ENCODE measurements around the gene LHFPL3.
"Not testable (repeated sequence)": the region's sequence is repeated elsewhere in the genome, so short reads cannot be mapped to it uniquely, and the experiment has no call there.

Gene LHFPL3

DNA sequence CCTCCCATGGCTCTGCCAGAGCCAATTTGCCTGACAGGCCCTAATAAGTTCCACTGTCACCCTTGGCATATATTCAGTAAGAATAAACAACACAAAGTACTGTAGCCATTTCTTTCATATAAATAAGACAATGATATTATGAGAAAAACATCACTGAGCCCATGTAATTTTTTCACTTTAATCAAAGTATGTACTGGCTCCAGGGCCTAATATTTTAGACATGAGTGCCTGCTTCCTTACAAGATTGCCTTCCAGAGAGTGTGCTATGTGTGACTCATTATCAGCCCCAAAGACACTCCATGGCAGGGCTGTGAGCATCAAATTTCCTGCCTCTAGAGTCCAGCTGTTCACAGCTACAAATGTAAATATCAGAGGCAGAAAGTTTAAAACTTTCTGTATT is 297.6 kb downstream of the LHFPL3 start:
- no peak for DNase-seq

DNA sequence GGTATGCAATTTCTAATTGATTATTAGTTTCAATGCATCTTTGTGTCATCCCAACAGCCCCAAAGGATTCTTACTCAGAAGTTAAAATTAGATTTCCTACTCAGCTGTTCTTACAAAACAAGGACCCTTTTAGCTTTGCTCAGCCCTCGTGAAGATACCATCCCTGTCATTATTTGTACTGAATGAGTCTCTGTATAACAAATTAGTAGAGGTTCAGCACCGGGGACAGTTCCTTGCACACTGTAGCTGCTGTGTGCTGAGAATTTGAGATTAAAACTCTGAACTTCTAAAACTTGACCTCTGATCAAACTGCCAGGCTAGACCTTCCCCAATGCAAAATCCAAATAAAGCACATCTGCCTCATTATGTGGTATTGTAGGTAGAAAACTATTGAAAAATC is 299.1 kb downstream of the LHFPL3 start:
- DNase-seq: peak; percentile 14

DNA sequence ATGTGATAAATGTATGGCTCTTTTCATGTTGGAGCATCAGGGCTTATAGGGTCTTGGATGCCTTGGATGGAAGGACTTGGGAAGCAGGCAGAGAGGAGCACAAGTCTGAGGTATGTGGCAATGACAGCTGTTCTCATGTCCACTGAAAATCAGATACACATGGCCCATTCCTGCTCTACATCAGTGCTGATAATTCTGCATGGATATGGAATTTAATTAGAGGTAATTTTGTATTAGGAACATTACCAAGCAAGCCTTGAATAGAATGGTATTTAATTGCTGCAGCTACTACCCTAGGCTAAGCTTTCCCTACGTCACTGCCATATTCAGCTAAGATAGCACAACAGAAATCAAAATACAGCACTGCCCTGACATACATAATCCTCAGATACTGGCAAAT is 299.6 kb downstream of the LHFPL3 start:
- DNase-seq: no peak

DNA sequence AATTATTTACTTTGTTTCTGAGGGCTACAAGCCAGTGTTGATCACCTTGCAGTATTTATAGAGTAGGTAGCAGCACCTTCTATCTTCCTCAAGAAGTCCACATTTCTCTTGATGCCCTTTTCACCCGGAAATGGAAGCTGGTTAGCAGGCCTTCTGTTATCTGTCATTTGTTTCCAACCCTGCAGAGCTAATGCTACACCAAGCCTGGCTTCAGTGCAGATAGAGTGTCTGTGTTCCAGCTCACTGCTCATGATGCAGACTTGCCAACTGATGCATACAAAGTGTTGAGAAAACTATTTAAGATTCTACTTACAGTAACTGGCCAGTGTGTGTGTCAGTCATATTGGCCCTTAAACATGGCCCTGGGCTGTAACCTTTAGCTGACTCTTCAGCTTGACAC is 301.0 kb downstream of the LHFPL3 start:
- DNase-seq: no peak

DNA sequence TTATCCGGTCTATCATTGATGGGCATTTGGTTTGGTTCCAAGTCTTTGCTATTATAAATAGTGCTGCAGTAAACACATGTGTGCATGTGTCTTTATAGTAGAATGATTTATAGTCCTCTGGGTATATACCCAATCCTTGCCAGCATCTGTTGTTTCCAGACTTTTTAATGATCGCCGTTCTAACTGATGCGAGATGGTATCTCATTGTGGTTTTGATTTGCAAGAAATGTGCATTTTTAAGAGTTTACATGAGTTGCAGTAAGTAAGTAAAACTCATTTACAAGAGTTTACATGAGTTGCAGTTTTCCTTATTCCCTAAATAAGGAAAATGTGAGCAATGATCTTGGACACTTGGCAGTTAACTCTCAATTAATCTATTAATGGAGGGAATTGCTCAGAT is 312.1 kb downstream of the LHFPL3 start:
- DNase-seq: no peak

DNA sequence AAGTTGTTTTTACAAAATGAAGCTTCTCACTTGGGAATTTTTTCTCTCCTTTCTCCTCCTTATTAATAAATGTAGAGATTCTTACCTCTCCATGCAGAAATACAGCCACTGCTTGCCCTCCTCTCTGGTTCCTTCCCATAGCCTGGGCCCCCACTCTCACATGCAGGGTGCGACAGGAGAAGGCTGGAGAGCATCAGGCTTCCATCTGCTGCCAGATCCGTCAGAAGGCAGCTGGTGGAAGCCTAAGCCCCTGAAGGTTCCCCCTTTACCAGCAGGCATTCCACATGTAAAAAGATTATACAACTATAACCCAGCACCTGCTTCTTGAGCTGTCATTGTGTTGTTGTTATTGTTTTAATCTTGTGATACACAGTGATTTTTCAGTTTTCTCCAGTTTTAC is 314.2 kb downstream of the LHFPL3 start:
- no peak for DNase-seq

DNA sequence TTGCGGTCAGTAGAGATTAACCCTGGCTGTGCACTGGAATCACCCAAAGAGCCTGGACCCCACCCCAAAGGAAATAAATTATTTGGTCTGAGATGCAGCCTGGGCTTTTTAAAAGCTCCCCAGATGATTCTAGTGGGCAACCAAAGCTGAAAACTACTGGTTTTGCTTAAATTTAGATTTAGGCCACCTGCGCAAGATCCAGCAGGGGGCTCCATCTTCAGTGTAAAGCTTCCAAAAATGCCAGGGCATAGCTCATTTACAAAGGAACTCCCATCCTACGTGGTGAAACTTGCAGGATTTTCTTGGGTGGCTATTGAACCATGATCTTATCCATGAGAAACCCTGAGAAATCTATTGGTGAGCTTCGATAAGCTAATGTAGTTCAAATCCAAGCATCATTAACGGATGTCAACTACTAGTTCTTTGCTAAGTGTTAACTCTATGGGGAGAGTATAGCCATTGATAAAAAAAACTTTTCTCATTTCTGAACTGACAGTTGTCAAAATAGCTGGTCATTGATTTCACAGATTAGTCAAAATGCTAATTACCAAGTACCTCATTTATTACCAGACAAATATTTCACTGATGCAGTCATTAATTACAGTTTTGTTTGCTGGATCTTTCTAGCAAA is 315.3 kb downstream of the LHFPL3 start:
- DNase-seq: no peak

DNA sequence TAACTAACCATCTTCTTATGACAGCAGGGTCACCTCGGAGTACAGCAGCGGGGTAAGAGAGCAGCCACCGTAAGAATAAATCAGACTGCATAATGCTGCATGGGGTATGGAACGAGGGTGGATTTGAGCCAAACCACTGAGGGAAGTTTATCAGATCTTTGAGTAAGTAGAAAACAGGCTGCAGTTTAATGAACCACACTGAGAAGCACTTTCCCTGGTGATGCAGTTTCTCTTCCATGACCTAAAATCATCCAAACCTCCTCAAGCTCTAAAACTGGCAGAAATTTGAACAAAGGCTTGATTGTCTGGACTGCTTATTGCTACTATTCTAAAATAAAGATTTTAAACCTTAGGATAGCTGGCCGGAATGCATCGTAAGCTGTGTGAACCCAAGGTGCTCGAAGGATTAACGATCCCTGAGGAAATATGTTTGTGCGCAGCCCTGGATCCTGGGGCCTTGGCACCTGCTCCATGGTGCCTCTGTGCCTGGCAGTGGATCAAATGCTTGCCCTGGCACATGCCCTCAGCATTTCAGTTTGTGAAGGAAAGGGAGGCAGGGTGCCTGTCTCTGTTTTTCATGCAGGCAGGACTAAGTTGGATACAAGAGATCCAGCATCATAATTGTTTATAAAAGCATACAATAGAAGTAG is 322.7 kb downstream of the LHFPL3 start:
- DNase-seq: no peak

DNA sequence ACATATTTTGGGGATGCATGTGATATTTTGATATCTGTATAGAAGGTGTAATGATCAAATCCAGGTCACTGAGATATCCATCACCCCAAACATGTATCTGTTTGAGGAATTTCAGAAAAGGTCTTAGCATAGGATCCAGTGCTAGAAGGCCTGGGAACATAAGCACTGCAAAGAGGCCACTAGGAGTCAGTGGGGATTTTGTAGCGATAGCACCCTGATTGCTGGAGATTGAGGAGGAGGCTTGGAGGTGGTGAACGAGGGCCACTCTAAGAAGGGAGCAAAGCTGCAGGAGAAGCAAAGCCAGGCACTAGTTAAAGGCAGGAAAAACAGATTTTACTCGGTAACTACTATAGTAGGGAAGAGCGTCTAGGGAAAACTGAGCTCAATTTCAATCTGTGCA is 324.0 kb downstream of the LHFPL3 start:
- DNase-seq: no peak

DNA sequence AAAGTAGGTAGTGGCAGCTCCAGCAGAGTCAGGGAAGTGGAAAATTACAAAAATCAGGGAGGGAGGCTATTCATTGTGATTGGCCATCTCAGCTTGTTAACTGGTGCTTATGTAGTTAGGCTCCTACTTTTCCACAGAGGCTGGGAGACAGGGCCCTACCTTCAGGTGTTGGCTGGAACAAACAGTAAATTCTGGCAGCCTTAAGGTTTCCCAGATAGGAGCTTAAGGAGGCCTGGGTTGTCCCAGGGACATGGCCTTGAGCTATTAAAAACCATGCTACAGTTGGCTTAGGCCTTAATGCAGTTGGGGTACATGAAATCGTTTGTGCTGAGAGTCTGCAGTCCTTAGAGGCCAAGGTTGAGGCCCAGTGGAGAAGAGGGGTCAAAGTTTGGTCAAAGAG is 324.5 kb downstream of the LHFPL3 start:
- DNase-seq: no peak

DNA sequence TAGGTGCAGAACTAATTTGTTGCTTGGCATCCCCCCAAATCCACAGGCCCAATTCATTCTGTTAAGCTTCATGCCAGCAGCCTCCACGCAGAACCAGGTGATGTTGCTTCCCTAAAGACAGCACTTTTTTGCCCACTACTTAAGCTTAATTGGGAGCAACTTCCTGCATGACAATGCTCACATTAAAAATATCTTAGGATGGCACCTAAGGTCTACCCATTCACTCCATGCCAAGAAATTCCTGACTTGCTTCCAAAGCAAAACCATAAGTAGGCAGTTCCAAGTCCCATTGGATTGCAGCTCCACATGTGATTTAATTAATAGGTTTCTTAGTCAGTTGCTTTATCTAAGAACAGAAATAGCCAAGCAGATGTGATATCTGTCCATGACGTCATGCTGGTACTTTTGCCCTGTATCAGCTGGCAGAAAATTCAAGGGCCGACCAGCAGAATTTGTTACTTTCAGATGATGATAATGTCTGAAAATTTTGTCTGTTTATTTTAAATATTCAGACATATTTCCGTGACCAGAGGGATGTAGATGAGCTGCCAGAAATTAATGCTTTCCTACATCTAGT is 325.5 kb downstream of the LHFPL3 start:
- DNase-seq: no peak

DNA sequence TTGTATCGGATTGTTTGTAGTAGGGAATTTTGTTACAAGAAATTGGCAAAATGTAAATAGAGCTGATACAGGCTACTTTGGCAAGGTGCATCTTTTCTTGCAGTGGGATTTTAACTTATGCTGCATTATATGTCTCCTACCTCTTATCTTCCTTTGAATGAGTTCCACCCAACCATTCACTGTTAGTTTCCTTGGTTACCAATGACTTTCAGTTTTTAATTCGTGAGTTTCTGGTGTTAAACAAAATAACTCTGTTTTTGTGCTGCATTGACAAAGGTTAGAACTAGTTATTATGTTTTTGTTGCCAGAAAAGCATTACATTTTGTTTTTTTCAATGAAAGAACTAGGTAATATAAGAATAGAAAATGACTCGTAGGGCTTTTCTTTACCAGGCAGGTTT is 327.2 kb downstream of the LHFPL3 start:
- DNase-seq: no peak

DNA sequence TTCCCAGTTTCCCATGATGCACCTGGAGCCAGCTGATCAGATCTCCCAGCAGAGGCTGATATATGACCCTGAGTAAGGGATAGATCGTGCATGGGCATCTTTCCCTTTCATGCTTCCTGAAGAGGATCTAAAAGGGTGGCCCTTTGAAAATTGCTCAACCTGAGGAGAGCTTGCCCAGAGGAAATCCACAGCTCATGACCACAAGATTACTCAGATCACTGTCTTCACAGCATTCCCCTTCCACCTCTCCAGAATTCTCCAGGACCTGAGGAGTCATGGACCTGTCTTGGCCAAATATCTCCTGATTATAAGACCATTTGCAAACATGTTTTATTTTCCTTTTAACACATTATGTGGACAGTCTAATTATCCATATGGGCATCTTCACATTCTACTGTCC is 328.1 kb downstream of the LHFPL3 start:
- DNase-seq: no peak

DNA sequence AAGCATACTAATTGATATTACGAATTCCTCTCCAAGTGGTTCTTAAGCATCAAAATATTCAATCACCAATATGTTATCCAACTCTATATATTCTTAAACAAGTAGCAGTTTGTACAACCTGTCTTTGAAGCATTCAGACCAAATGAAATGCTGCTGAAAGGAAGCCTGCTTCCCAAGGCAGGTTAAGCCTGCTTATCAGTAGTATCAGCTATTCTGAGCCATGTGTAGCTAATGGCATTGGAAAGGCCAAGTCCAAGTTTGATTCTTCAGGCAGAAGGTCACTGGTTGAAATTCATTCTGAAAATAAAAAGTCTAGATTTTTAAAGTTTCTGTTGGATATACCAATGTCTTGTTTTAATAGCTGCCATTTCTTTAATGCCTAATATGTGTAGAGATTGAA is 328.7 kb downstream of the LHFPL3 start:
- DNase-seq: no peak

DNA sequence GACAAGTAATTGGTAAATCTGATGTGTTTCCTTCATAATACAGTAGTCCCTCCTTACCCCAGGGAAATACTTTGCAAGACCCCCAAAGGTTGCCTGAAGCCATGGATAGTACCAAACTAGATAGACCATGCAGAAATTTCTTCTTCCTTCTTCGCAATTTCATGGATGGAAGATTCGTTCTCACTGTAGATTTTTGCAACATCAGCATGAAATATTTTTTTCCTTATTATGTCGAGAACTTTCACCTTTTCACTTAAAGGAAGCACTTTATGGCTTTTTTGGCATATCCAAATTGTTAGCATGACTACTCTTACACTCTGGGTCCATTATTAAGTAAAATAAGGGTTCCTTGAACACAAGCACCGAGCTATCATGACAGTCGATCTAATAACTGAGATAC is 333.2 kb downstream of the LHFPL3 start:
- no peak for DNase-seq

DNA sequence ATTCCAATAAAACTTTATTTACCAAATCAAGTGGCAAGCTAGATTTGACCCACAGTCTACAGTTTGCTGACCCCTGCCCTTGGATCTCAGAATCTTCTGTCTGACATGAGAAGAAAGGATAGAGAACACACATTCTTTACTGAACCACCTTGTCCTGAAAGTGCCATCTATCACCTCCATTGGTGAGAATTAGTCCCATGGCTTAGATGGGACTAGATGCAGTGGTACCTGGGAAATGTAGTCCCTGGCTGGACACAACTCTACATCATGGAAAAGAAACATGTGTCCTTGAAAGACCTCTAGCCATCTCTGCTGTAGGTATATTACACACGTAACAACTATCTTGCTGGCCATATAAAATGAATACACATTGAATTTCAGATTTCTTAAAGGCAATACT is 336.2 kb downstream of the LHFPL3 start:
- no peak for DNase-seq

DNA sequence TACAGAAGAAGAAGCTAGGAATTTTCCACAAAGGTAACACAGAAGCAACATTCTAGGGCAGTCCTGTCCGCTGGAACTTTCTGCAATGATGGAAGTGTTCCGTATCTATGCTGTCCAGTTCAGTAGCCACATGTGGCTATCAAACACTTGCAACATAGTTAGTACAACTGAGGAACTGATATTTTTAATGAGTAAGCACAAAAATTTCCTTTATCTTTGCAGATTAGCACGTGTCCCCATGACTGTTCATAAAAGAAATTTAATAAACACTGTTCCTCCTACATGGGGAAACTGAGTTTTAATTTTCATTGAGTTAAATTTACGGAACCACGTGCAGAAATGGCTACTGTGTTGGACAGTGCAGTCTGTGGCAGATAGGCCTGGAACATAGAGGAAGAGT is 349.2 kb downstream of the LHFPL3 start:
- DNase-seq: no peak

DNA sequence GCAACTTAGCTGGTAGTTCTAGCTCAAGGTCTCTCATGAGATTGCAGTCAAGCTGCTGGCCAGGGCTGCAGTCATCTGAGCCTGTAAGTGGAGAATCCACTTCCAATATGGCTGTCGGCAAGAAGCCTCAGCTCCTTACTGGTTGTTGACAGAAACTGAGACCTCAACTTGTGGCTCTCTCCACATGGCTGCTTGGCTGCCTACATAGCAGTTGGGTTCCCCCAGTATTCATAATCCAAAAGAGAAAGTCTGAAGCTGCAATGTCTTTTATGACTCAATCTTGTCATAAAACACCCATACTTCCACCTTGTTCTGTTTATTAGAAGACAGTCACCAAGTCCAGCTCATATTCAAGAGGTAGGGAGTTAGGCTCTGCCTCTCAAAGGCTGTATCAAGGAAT is 350.7 kb downstream of the LHFPL3 start:
- DNase-seq: no peak

DNA sequence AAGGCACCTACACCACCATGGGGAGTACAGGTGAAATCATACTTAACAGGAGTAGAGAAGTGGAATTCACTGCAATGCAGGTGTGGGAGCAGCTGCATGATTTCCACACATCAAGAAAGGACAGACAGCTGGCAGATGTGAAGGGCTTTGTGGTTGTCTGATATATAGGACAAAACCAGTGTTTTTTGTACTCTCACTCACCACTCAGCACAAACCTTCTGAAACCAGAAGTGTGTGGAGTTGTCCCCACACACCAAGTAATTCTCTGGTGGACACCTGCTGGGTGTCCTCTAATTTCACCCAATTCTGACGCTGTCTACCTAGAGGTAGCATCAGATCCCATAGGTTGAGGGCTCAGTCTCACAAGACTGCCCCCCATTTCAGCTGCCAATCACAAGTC is 357.9 kb downstream of the LHFPL3 start:
- no peak for DNase-seq

DNA sequence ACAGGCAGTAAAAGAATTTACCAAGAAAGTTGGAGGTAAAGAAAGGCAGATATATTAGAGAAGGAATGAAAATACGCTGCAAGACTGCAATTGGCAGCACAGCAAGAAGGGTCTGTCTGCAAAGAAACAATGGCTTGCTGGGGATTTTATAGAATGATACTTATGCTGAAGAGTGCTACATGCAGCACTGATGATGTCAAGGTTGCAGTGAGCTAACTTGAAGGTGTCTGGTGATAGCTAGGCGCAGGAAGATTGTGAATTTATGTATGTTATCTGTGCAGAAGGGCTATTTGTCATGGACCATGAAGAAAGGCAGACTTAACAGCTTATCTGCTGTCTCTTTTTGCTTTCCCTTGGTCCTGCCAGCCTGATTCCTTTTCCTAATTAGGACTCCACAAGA is 366.3 kb downstream of the LHFPL3 start:
- DNase-seq: no peak

DNA sequence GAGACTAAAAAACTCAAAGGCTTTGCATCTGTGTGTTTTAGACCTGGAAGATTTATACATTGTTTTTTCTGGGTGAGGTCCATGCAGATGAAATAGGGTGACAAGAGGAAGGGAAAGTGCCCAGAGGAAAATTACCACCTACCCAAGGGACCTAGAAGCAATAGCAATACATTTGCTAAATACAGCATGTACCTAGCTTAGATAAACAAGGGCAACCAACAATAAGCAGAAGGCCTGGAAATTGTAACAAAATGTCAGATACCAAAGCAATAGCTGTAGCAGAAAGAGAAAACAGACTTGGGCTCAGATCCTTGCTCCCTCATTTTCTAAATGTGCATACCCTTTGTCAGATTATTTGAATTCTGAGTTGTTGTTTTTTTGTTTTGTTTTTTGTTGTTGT is 367.2 kb downstream of the LHFPL3 start:
- DNase-seq: no peak

DNA sequence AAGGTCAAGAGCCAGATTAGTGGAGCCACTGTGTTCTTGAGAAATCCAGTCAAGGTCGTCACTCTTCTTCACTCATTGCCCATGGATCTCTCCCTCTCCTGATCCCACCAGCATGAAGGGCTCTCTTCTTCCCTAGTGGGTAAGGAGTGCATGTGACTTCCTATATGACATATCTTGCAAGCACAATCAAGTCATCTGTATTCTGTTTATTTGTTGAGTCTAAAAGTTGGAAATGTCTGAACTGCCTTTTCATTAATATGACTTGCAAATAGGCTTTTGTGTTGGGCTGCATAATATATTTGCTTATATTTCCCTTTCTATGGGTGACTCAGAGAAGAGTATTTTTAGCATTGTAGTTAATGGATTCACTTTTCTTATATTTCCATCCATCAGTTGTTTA is 371.9 kb downstream of the LHFPL3 start:
- no peak for DNase-seq

DNA sequence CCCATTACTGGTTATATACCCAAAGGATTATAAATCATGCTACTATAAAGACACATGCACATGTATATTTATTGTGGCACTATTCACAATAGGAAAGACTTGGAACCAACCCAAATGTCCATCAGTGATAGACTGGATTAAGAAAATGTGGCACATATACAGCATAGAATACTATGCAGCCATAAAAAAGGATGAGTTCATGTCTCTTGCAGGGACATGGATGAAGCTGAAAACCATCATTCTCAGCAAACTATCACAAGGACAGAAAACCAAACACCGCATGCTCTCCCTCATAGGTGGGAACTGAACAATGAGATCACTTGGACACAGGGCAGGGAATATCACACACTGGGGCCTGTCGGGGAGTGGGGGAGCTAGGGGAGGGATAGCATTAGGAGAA is 392.6 kb downstream of the LHFPL3 start:
- not testable (repeated sequence) for DNase-seq

DNA sequence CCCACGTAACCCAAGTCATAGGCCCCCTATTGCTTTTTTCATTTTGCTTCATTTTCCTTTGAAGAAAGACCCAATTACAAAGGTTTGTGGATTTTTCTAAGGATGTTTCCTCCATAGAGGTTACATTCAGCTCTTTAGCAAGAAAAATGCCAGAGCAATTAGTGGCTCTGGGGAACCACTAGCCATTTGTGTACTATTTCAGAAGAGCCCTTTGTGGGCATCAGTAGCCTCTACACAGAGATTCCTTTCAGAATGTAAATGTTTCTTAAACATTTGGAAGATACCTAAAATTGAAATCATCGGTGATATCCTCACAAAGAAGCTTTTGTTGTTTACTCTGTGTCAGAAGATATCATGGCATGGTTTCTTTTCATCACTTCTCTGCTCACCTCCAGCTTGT is 394.6 kb downstream of the LHFPL3 start:
- DNase-seq: no peak

DNA sequence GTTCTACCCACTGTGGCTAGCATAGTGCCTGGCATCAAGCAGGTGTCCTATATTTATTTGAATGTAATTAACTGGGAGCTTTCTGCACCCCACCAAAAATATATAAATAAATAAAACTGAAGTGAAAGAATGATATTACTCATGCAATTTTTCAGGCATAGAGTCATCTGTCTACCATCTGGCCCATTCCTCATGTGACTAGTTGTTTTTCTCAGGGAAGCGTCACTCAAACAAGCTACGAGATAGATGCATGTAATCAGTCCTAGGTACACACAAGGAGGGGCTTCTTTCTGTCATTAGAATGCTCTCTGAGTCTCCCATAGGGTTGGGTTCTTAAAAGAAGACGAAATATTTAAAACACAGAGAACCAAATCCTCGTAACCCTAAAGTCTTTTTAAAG is 430.1 kb downstream of the LHFPL3 start:
- DNase-seq: no peak

All from fibroblast of upper back skin (primary cell).